Right lobe of liver (tissue), 6 donors: ENCODE measurements around the gene NFIA. TPM values are rescaled to one million over a fixed set of nuclear protein-coding genes. Genes with fewer than 3 reads are reported as not detected.
A peak's percentile ranks its signal among the peaks of the same experiment; 100 is the strongest.

Source experiments
- ATAC-seq, 4 donors: fragments of 200-7000 bp; cut with Tn5 transposase; one replicate each; pipeline ENCODE4 v1.9.1; 2020; ENCODE audit warnings: mild to moderate bottlenecking in 4 of 4, moderate library complexity in 4 of 4
- DNase-seq, 3 donors: peaks; one replicate each; pipeline ENCODE4 v3.0.0-alpha.2; 2020
- H3K27ac ChIP-seq, 3 donors: fragments of 200-600 bp; one replicate each; pipeline ENCODE4 v1.8.0; 2022
- H3K27me3 ChIP-seq, 2 donors: fragments of 200-600 bp; one replicate each; pipeline ENCODE4 v1.8.0; 2022
- H3K36me3 ChIP-seq, 4 donors: fragments of 200-600 bp; sonication (generic) in 1 of 4; one replicate each; pipeline versions ENCODE4 v1.5.1 to v1.8.0; 2017 to 2022; ENCODE audit warnings: control low read depth in 1 of 4
- H3K4me1 ChIP-seq, 4 donors: fragments of 200-600 bp; sonication (generic) in 1 of 4; one replicate each; pipeline versions ENCODE4 v1.5.1 to v1.8.0; 2017 to 2022; ENCODE audit warnings: control low read depth in 1 of 4
- H3K4me3 ChIP-seq, 3 donors: fragments of 200-600 bp; one replicate each; pipeline ENCODE4 v1.8.0; 2022
- H3K9me3 ChIP-seq, 4 donors: fragments of 200-600 bp; sonication (generic) in 1 of 4; one replicate each; pipeline versions ENCODE4 v1.5.1 to v1.8.0; 2017 to 2022; ENCODE audit warnings: control low read depth in 1 of 4
- CTCF ChIP-seq, 4 donors: fragments of 200-600 bp in 3 of 4; fragments of 450-650 bp in 1 of 4; IDR thresholded peaks; one replicate each; pipeline versions ENCODE4 v1.5.1 to v1.8.0; 2016 to 2022; ENCODE audit warnings: antibody characterized with exemption in 4 of 4, mild to moderate bottlenecking in 2 of 4
- POLR2A ChIP-seq: fragments of 450-650 bp; IDR thresholded peaks from one replicate; pipeline ENCODE4 v1.6.1; 2017; ENCODE audit warnings: antibody characterized with exemption, mild to moderate bottlenecking
- WGBS: methylation state at CpG from one replicate; pipeline ENCODE4 v1.1.6; 2018; ENCODE audit warnings: low coverage, low lambda C conversion rate; ENCODE audit not compliant: insufficient coverage; ENCODE audit errors: missing lambda C conversion rate; 5-methylcytosine and 5-hydroxymethylcytosine counted together
- intact Hi-C, 2 donors: fragments of 100-400 bp; cut with DNase I; formaldehyde crosslinking; loops; one replicate each; pipeline versions ENCODE4 v1.11.2 to v1.14.1; 2022
- total RNA-seq, 6 experiments: library from RNA; depleted of rRNA in 2 of 6; stranded (reverse); fragments of >200 nt in 2 of 6; fragmentation: NEBNext Ultra II Directional in 3 of 6; extraction: Animal tissue kit (Norgen Biotek cat#: 25700) in 3 of 6; gene quantifications; one replicate each; pipeline versions ENCODE4 v1.1.0 to v1.2.4, GENCODE V29; 2016 to 2023
- donor health status: DM: no; HTN: yes; CAD: no.
- donor health status: DM: no; HTN: no; CAD: no.
- donor health status: DM: no; HTN: no; CAD: no.
- donor health status: DM: no; HTN: yes; CAD: no.
- donor health status: DM: no; HTN: yes; CAD: no.

Gene NFIA
- total RNA-seq, 6 experiments from 2014 or later, result 36.7 to 97.2 (median 57.9) TPM

GRCh38 chr1:61245696-61246400 lies 163.5 kb downstream of the NFIA start:
- ATAC-seq (no peak), DNase-seq (no peak)
- no peak overlapping the region for H3K4me3 ChIP-seq
- H3K9me3 ChIP-seq, result no peaks in the 10 kb centered on the region
- intact Hi-C loops, result no loop called here
- peaks cover 0 to 33% (median 12%) of the 10 kb centered on the region in 4 donors for H3K4me1 ChIP-seq
- 75% methylated on average over 7 of the region's 7 CpGs for WGBS
- no peaks in the 10 kb centered on the region for H3K36me3 ChIP-seq
- TF ChIP-seq CTCF (IDR thresholded peaks at IDR 0.05) (no peak), POLR2A (no peak)
- H3K27me3 ChIP-seq, result no peaks in the 10 kb centered on the region
- H3K27ac ChIP-seq, result no peak overlapping the region

DNA sequence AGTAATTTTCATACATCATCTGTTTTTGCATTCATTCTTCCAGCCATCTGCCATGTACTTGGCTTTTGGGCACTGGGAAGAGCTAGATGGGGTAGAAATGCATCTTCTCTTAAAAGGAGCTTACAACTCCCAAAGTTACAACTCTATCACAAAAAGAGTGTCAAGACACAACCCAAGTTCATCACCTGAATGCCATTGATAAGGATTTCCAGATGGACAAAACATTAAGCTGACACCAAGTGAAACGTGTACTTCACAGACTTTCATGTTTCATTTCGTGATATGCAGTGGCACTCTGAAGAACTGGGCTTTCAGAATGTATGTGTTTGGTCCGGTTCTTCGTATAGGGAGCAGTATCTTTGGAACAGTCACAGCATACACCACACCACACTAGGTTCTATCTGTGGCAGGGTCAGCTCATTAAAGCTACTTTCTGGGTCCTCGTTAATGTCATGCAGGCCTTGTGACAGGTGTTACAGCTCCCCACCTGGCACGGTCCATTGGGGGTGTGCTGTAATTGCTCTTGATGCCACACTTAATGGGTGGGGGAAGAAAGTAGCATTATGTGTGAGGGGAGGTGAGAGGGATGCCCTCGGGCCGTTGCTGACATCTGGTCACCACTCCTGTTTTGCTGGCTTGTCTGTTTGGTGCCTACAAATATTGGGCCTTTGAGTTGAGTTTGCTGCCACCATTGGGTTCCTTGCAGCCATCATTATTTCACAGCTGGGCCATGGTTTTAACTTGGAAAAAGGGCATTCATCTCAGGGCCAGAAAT lies 164.9 kb downstream of the NFIA start:
- WGBS, result 64% methylated on average over 1 of the region's 8 CpGs
- Histone ChIP-seq H3K4me3 (no peak overlapping the region), H3K27ac (no peak overlapping the region)

DNA sequence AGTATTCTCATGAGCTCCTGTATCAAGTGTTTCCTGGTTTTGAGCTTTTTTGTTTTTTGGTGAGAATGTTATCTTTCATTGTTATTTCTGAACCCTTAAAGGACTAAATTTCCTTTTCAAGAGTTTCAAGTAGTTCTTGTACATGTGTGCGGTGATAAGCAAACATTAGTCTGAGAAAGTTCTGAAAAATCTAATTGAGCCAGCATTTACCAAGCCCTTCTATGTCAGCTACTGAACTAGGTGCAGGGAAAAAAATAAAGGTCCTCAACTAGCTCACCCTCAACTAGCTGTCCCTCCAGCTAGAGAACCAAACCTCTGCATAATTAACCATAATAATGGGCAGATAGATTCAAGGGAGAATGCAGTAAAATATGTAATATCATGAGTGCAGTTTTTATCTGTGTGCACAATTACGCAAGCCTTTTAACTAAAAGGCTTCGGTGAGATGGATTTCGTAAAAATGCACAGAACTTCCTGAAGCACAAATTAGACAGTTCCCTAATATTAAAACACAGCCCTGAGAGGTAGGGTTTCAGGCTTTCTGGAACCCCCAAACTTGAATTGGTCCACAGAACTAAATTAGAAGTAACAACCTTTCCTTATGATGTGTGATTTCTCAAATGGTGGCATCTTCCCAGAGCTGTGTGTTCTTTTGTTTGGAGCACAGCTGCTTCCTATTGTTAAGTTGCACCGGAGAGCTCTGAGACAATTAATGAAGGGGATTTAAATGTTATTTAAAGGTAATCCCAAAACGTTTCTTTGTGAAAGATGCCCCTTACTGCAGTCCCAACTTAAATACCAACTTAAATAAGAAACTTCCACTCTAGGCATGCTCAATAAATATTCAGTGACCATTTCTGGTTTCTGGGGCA lies 165.8 kb downstream of the NFIA start:
- no peak overlapping the region for H3K4me3 ChIP-seq
- 24% methylated on average over 6 of the region's 6 CpGs for WGBS
- no peaks in the 10 kb centered on the region for H3K36me3 ChIP-seq
- intact Hi-C loops, result no loop called here
- TF ChIP-seq POLR2A (no peak), CTCF (IDR thresholded peaks at IDR 0.05) (no peak)
- H3K9me3 ChIP-seq, result no peaks in the 10 kb centered on the region
- ATAC-seq (peak in 3 of 4 donors; percentile 49 to 58 (median 55)), DNase-seq (no peak)
- H3K4me1 ChIP-seq, result peaks cover 0 to 30% (median 8%) of the 10 kb centered on the region in 4 donors
- peak overlapping the region in 1 of 3 donors; percentile 6 for H3K27ac ChIP-seq
- no peaks in the 10 kb centered on the region for H3K27me3 ChIP-seq

More for the DNA sequence above, 164.9 kb downstream of the NFIA start:
- no peaks in the 10 kb centered on the region for H3K27me3 ChIP-seq
- intact Hi-C loops, result no loop called here
- H3K4me1 ChIP-seq, result peaks cover 0 to 22% (median 8%) of the 10 kb centered on the region in 4 donors
- no peak for ATAC-seq
- no peak for TF ChIP-seq CTCF (IDR thresholded peaks at IDR 0.05)
- TF ChIP-seq POLR2A, result no peak
- H3K9me3 ChIP-seq, result no peaks in the 10 kb centered on the region
- DNase-seq, result no peak
- no peaks in the 10 kb centered on the region for H3K36me3 ChIP-seq

DNA sequence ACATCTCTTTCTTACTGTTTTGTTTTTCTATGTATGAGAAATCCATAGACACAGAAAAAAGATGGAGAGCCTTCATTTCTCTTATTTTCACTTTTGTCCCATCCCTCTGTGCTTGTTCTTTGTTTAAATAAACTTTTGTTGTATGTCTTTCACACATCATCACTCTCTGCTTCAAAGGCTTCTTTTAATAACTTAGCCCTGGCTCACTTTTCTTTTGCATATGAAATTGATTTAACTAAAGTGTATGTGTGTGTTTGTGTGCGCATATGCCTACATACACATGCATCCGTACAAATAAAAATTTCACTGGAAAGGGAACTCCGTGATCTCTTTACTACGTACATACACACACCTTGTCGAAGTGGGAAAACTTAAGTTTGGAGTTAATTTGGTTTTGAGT lies 168.6 kb downstream of the NFIA start:
- Histone ChIP-seq H3K36me3 (no peaks in the 10 kb centered on the region), H3K27ac (no peak overlapping the region), H3K9me3 (no peaks in the 10 kb centered on the region), H3K4me3 (no peak overlapping the region), H3K27me3 (no peaks in the 10 kb centered on the region), H3K4me1 (peaks cover 0 to 34% (median 9%) of the 10 kb centered on the region in 4 donors)
- ATAC-seq, result no peak
- no peak for DNase-seq
- no peak for TF ChIP-seq CTCF (IDR thresholded peaks at IDR 0.05)
- no peak for TF ChIP-seq POLR2A
- intact Hi-C loops, result no loop called here
- WGBS, result 91% methylated on average over 5 of the region's 5 CpGs
